Tibial nerve (tissue), 4 donors: ENCODE measurements around the gene ATP8B1.

Experiments
- EP300 ChIP-seq, 2 donors: sonication (generic); formaldehyde crosslinking; IDR thresholded peaks; one replicate each; pipeline ENCODE4 v1.6.1; 2017; ENCODE audit warnings: antibody characterized with exemption in 2 of 2, mild to moderate bottlenecking in 1 of 2
- POLR2A ChIP-seq, 2 donors: fragments of 450-650 bp; IDR thresholded peaks; one replicate each; pipeline ENCODE4 v1.6.1; 2017; ENCODE audit warnings: antibody characterized with exemption in 2 of 2, mild to moderate bottlenecking in 2 of 2, moderate library complexity in 2 of 2
- TF ChIP-seq, protein P1 (sequence below), 5 experiments: fragments of 200-600 bp in 3 of 5; fragments of 450-650 bp in 2 of 5; sonication (generic) in 3 of 5; IDR thresholded peaks; one replicate each; pipeline ENCODE4 v1.5.1; 2016 to 2019; ENCODE audit warnings: antibody characterized with exemption in 5 of 5, mild to moderate bottlenecking in 3 of 5, moderate library complexity in 2 of 5

DNA sequence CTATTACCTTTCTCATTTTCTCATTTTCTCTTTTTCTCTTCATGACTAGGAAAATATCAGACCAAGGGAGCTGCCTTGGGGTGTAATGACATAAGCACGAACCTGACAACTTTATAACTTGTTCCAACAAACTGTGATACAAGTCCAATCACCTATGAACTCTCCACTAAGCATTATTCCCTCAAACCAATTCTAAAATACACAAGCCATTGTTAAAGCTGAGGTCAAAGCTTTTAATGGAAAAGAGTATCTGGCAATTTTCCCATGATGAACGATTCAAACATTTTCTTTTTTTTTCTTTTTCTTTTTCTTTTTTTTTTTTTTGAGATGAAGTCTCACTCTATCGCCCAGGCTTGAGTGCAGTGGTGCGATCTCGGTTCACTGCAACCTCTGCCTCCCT lies 133.1 kb downstream of the ATP8B1 start:
- no peak for TF ChIP-seq EP300 (IDR thresholded peaks at IDR 0.05)
- TF ChIP-seq, protein P1, sequence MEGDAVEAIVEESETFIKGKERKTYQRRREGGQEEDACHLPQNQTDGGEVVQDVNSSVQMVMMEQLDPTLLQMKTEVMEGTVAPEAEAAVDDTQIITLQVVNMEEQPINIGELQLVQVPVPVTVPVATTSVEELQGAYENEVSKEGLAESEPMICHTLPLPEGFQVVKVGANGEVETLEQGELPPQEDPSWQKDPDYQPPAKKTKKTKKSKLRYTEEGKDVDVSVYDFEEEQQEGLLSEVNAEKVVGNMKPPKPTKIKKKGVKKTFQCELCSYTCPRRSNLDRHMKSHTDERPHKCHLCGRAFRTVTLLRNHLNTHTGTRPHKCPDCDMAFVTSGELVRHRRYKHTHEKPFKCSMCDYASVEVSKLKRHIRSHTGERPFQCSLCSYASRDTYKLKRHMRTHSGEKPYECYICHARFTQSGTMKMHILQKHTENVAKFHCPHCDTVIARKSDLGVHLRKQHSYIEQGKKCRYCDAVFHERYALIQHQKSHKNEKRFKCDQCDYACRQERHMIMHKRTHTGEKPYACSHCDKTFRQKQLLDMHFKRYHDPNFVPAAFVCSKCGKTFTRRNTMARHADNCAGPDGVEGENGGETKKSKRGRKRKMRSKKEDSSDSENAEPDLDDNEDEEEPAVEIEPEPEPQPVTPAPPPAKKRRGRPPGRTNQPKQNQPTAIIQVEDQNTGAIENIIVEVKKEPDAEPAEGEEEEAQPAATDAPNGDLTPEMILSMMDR (IDR thresholded peaks at IDR 0.05): no peak
- TF ChIP-seq POLR2A (IDR thresholded peaks at IDR 0.05): no peak
